ENCODE measurements around the gene ADAMTS13. TPM values are rescaled to one million over a fixed set of nuclear protein-coding genes. Genes with fewer than 3 reads are reported as not detected.

Gene ADAMTS13
- total RNA-seq, 1 donor from 2014 or later: 1.2 TPM

DNA sequence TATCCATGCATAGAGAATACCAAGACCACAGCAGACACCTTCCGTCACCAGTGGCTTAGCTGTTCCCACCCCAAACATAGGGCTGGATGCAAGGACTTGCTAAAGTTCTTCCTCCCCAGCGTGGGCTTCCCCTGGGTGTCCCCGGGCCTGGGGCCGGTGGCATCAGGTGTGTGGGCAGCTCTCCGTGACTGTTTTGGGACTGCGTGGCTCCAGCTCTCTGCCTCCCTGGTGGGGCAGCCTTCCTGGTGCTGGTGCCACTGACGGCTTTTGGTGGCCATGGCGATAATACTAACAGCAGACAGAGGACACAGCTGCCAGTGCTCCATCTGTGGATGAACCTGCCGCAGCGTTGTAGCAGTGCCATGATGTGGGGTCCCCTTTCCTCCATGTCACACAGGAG, 42.5 kb downstream of the ADAMTS13 start:
- intact Hi-C loops (cut with micrococcal nuclease): no loop called here
- no peaks in the 10 kb centered on the region for H3K36me3 Mint-ChIP-seq (ENCODE audit: low read depth)

DNA sequence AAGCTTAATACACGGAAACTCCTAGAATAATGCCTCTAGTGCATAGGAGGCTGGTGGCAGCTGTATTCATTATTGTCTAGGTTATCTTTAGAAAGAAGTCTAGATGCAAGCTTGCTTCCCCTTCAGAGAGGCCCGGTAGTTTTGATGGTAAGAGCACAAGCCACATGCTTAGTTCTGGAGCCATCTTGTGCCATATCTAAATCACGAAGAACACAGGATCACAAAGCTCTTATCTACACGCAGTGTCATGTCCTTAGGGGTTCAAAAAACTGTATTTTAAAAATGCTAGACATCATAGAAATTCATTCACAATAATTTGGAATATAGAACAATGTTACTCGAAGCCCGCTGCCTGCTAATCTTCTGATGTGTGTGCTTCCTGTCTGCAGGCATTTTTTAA, 43.8 kb downstream of the ADAMTS13 start:
- Mint-ChIP-seq H3K36me3 (ENCODE audit: low read depth) (no peaks in the 10 kb centered on the region), H3K4me1 (ENCODE audit: low read depth) (no peaks in the 10 kb centered on the region), H3K4me3 (no peak overlapping the region), H3K9me3 (no peaks in the 10 kb centered on the region), H3K27ac (no peak overlapping the region), H3K27me3 (ENCODE audit: insufficient read depth) (peaks cover 11% of the 10 kb centered on the region)
- intact Hi-C loops (cut with micrococcal nuclease): no loop called here
- no peak for DNase-seq (ENCODE audit: low spot score)

More for the DNA sequence above, 42.5 kb downstream of the ADAMTS13 start:
- H3K27ac Mint-ChIP-seq: no peak overlapping the region
- no peaks in the 10 kb centered on the region for H3K4me1 Mint-ChIP-seq (ENCODE audit: low read depth)
- no peak for DNase-seq (ENCODE audit: low spot score)
- H3K4me3 Mint-ChIP-seq: no peak overlapping the region
- H3K27me3 Mint-ChIP-seq (ENCODE audit: insufficient read depth): peaks cover 11% of the 10 kb centered on the region
- H3K9me3 Mint-ChIP-seq: no peaks in the 10 kb centered on the region

DNA sequence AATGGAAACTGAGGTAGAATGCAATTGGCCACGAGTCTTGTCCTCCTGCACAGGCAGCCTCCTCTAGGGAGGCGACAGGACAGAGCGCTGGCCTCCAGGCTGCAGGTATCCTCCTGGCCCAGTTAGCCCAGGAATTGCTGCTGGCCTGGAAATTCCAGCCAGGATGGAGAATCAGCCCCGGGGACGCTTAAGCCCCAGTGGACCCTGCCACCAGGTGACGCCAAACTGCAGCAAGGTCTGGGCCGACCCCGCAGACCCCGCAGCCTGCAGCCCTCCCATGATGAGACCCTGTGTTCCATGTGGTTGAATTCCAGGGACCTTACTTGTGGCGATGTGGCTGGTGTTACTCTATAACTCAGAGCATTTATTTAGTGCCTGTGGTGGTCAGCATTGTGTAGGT, 44.9 kb downstream of the ADAMTS13 start:
- Mint-ChIP-seq H3K36me3 (ENCODE audit: low read depth) (no peaks in the 10 kb centered on the region), H3K9me3 (no peaks in the 10 kb centered on the region), H3K4me3 (no peak overlapping the region), H3K4me1 (ENCODE audit: low read depth) (no peaks in the 10 kb centered on the region), H3K27me3 (ENCODE audit: insufficient read depth) (peaks cover 4% of the 10 kb centered on the region), H3K27ac (no peak overlapping the region)
- DNase-seq (ENCODE audit: low spot score): no peak
- intact Hi-C loops (cut with micrococcal nuclease): no loop called here

DNA sequence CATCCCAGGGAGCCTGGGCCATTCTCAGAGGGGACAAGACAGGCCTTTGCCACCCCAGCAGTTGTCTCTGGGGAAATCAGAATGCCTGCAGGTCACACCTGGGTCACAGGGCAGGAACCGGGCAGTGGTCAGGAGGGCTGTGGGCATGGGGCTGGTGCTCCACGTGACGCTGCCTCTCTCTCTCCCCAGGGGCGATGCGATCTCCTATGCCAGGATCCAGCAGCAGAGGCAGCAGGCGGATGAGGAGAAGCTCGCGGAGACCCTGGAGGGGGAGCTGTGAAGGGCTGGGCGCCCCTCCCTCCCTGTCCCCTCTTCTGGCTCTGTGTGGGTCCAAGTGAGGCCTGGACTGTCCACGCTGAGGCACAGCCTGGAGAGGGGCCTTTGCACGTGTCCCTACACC, 46.2 kb downstream of the ADAMTS13 start:
- Mint-ChIP-seq H3K4me3 (no peak overlapping the region), H3K27me3 (ENCODE audit: insufficient read depth) (no peaks in the 10 kb centered on the region), H3K9me3 (no peaks in the 10 kb centered on the region), H3K4me1 (ENCODE audit: low read depth) (no peaks in the 10 kb centered on the region), H3K27ac (no peak overlapping the region), H3K36me3 (ENCODE audit: low read depth) (no peaks in the 10 kb centered on the region)
- DNase-seq (ENCODE audit: low spot score): no peak
- intact Hi-C loops (cut with micrococcal nuclease): no loop called here

DNA sequence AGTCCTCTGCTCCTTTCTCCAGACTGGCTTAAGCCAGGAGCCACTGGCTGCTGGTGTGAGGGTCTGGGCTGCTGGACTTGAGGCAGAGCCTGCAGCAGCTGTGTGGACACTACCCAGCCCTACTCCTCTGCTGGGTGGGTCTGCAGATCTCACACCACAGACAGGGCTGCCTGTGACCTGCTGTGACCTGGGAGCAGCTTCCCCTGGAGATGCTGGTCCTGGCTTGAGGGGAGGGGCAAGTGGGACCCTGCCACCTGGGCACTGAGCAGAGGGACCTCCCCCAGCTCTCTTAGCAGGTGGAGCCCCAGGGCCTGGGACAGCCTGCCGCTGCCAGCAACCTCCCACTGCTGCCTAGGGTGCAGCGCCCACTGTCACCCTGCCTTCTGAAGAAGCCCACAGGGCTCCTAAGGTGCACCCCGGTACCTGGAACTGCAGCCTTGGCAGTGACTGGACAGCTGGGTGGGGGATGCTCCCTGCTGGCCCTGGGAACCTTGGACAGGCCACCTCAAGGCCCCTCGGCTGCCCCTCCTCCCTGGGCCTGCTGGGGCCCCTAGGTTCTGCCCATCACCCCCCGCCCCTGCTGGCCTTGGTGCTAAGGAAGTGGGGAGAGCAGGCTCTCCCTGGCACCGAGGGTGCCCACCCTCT, 46.7 kb downstream of the ADAMTS13 start:
- Mint-ChIP-seq H3K27me3 (ENCODE audit: insufficient read depth) (no peaks in the 10 kb centered on the region), H3K9me3 (no peaks in the 10 kb centered on the region), H3K4me3 (no peak overlapping the region), H3K36me3 (ENCODE audit: low read depth) (no peaks in the 10 kb centered on the region), H3K27ac (no peak overlapping the region), H3K4me1 (ENCODE audit: low read depth) (no peaks in the 10 kb centered on the region)
- no peak for DNase-seq (ENCODE audit: low spot score)
- intact Hi-C loops (cut with micrococcal nuclease): no loop called here

DNA sequence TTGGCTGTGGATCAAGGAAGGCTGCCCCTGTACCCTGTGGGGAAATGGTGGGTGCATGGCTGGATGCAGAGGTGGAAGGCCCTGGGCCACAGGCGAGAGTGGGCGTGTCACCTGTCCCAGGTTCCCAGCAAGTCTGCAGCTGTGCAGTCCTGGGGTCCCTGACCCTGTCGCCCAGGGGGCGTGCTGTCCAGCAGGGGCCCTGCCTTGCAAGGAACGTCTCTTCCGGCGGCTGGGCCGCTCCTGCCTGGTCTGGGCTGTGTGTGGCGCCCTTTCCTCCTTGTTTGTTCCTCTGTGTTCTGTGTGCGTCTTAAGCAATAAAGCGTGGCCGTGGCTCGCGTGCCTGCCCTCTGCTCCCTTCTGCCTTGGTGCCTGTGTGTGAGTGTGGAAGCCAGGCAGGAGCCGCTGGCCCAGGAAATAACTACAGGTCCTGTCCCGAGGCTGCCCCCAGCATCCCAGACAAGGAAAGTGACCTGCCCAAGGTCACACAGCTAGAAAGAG, 48.3 kb downstream of the ADAMTS13 start:
- Mint-ChIP-seq H3K9me3 (no peaks in the 10 kb centered on the region), H3K27ac (no peak overlapping the region), H3K36me3 (ENCODE audit: low read depth) (no peaks in the 10 kb centered on the region), H3K27me3 (ENCODE audit: insufficient read depth) (no peaks in the 10 kb centered on the region), H3K4me3 (no peak overlapping the region), H3K4me1 (ENCODE audit: low read depth) (no peaks in the 10 kb centered on the region)
- DNase-seq (ENCODE audit: low spot score): no peak
- intact Hi-C loops (cut with micrococcal nuclease): no loop called here

DNA sequence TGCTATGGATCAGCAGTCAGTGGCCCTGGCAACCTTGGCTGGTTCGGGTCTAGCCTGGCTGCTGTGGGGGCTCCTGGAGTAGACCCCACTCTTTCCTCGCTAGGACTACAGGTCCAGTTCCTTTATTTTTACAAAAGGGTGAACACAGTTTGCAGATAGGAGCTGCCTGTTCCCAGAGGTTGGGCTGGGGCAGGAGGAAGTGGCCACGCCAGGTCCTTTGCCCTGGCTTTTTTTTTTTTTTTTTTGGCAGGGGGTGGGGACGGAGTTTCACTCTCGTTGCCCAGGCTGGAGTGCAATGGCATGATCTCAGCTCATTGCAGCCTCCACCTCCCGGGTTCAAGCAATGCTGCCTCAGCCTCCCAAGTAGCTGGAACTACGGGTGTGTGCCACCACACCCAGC, 48.8 kb downstream of the ADAMTS13 start:
- Mint-ChIP-seq H3K9me3 (no peaks in the 10 kb centered on the region), H3K4me1 (ENCODE audit: low read depth) (no peaks in the 10 kb centered on the region), H3K36me3 (ENCODE audit: low read depth) (no peaks in the 10 kb centered on the region), H3K27ac (no peak overlapping the region), H3K27me3 (ENCODE audit: insufficient read depth) (no peaks in the 10 kb centered on the region), H3K4me3 (no peak overlapping the region)
- no peak for DNase-seq (ENCODE audit: low spot score)
- intact Hi-C loops (cut with micrococcal nuclease): no loop called here

DNA sequence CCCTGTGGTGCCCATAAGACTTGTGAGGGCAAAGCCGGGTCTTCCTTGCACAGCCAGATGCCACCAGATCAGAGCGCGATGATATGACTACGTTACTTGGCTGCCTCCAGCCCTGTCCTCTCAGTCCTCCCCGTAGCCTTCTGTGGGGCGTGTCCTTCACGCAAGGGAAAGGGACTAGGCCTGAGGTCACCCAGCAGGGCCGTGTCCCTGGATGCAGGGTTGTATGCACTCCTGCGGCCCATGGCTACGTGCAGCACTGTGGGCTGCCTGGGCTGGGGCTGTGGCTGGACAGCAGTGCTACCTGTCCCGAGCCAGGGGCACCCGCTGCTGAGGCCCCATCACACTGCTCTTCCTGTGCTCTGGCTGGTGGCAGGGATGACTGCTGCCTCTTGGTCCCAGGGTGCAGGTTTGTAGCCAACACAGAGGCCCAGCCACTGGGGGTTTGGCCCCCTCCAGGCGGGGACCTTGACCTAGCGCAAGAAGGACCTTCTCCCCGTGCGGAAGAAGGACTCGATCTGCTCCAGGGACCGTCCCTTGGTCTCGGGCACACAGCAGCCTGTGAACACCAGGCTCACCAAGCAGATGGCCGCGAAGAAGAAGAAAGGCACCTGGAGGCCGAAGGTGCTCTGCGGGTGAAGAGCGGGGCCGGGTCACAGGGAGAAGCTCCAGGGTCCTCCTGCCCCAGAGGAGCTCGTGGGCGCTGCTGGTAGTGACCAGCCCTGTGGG, 49.5 kb downstream of the ADAMTS13 start:
- H3K27ac Mint-ChIP-seq: no peak overlapping the region
- H3K4me1 Mint-ChIP-seq (ENCODE audit: low read depth): no peaks in the 10 kb centered on the region
- H3K9me3 Mint-ChIP-seq: no peaks in the 10 kb centered on the region
- intact Hi-C loops (cut with micrococcal nuclease): no loop called here
- H3K27me3 Mint-ChIP-seq (ENCODE audit: insufficient read depth): no peaks in the 10 kb centered on the region
- no peak overlapping the region for H3K4me3 Mint-ChIP-seq
- DNase-seq (ENCODE audit: low spot score): no peak
- no peaks in the 10 kb centered on the region for H3K36me3 Mint-ChIP-seq (ENCODE audit: low read depth)

DNA sequence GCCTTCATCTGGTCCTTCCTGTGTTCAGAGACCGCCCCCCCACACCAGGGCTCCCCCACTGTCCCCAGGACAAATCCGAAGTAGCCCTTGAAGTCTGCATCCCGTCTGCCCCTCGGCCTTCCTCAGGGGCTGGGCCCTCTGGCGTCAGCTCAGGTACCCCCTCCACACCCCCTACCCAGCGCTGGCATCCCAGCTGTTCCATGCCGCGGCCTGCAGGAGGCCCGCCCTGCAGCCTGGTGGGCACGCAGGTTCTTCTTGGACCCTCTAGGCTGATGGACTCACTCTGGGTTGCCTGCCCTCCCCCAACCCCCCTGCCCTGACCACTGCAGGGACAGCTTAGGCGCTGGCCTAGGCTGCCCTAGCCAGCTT, 50.1 kb downstream of the ADAMTS13 start:
- Mint-ChIP-seq H3K4me1 (ENCODE audit: low read depth) (no peaks in the 10 kb centered on the region), H3K27me3 (ENCODE audit: insufficient read depth) (no peaks in the 10 kb centered on the region), H3K9me3 (no peaks in the 10 kb centered on the region), H3K4me3 (no peak overlapping the region), H3K27ac (no peak overlapping the region), H3K36me3 (ENCODE audit: low read depth) (no peaks in the 10 kb centered on the region)
- intact Hi-C loops (cut with micrococcal nuclease): no loop called here
- no peak for DNase-seq (ENCODE audit: low spot score)

DNA sequence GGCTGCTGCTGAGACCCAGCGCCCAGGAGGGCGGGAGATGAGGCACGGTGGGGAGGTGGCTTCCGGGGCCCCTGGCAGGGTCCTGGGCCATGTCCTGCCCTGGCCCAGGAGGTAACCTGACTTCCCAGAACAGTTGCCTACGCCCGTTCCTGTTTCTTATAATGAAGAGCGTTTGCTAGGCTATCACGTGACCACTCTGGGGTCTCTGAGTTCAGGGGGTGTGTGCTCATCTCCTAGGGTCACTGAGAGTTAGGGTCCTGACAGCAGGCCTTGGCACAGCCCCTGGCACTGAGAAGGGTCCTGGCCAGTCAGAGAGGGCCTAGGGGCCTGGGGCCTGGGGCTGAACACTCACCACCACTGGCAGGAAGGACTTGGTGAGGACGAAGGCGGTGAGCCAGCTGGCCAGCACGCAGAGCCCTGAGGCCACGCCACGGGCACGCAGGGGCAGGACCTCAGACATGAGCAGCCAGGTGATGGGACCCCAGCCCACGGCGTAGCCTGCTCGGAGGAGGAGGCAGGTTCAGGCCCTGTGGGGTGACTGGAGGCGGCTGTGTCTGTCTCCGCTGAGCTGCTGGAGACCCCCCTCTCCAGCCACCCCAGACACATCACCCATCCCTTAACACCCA, 50.7 kb downstream of the ADAMTS13 start:
- Mint-ChIP-seq H3K27me3 (ENCODE audit: insufficient read depth) (no peaks in the 10 kb centered on the region), H3K36me3 (ENCODE audit: low read depth) (no peaks in the 10 kb centered on the region), H3K4me3 (no peak overlapping the region), H3K9me3 (no peaks in the 10 kb centered on the region), H3K4me1 (ENCODE audit: low read depth) (no peaks in the 10 kb centered on the region), H3K27ac (no peak overlapping the region)
- DNase-seq (ENCODE audit: low spot score): no peak
- intact Hi-C loops (cut with micrococcal nuclease): no loop called here

DNA sequence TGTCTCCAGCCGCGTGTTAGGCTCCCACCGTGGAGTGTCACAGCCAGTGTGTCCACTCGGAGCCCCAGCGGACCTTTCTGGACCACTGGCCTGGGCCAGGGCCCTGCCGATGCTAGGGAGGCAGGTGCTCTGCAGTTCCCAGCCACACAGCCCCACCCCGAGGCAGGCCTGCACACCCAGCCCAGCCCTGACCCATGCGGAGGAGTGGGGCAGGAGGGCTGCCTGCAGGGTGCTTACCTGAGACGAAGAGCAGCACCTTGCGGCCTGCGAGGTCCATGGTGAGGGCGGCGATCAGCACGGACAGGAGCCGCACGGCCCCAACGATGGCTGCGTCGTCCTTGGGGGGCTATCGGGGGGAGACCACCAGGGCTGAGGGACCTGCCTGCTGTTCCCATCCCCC, 51.6 kb downstream of the ADAMTS13 start:
- no peaks in the 10 kb centered on the region for H3K36me3 Mint-ChIP-seq (ENCODE audit: low read depth)
- H3K4me3 Mint-ChIP-seq: no peak overlapping the region
- H3K27ac Mint-ChIP-seq: no peak overlapping the region

DNA sequence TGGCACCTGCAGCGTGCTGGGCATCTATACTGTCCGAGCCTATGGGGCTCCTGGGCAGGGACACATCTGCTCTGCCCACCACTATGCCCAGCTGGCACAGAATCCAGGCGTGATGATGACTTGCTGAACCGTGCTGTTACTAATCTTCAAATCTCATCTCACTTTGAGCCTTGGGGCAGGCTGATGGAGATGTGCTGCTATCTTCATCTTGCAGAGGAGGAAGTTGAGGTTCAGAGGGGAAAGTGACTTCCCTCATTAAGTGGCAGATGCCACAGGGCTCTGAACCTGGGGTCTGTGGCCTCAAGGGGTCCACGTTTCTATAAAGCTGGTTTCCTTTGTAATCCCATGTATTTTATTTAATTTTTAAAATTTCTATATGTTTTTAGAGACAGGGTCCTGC, 52.0 kb downstream of the ADAMTS13 start:
- Mint-ChIP-seq H3K36me3 (ENCODE audit: low read depth) (no peaks in the 10 kb centered on the region), H3K27me3 (ENCODE audit: insufficient read depth) (no peaks in the 10 kb centered on the region), H3K27ac (no peak overlapping the region), H3K9me3 (no peaks in the 10 kb centered on the region), H3K4me1 (ENCODE audit: low read depth) (no peaks in the 10 kb centered on the region), H3K4me3 (no peak overlapping the region)
- intact Hi-C loops (cut with micrococcal nuclease): no loop called here
- DNase-seq (ENCODE audit: low spot score): no peak

More for the DNA sequence above, 51.6 kb downstream of the ADAMTS13 start:
- intact Hi-C loops (cut with micrococcal nuclease): no loop called here
- Mint-ChIP-seq H3K4me1 (ENCODE audit: low read depth) (no peaks in the 10 kb centered on the region), H3K9me3 (no peaks in the 10 kb centered on the region), H3K27me3 (ENCODE audit: insufficient read depth) (no peaks in the 10 kb centered on the region)
- DNase-seq (ENCODE audit: low spot score): no peak

DNA sequence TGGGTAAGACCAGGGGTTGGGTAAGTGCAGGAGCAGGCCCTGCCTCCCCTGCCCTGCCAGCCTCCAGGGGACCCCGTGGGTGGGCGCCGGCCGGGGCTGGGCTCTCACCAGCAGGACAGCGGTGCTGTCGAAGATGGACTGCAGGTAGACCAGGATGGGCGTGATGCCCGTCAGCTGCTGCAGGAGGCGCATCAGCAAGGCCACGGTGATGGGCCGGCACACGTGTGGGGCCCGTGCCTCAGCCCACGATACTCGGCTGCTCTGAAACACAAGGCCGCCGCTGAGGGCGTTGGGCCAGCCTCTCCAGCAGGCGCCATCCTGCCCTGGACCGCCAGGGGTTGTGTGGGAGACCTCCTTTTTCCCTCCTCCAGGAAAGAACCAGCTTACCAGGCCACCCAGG, 52.7 kb downstream of the ADAMTS13 start:
- Mint-ChIP-seq H3K36me3 (ENCODE audit: low read depth) (no peaks in the 10 kb centered on the region), H3K4me3 (no peak overlapping the region), H3K9me3 (no peaks in the 10 kb centered on the region), H3K4me1 (ENCODE audit: low read depth) (peaks cover 4% of the 10 kb centered on the region), H3K27ac (no peak overlapping the region), H3K27me3 (ENCODE audit: insufficient read depth) (peaks cover 2% of the 10 kb centered on the region)
- intact Hi-C loops (cut with micrococcal nuclease): no loop called here
- DNase-seq (ENCODE audit: low spot score): no peak
